Sigmoid colon (tissue), 7 donors: ENCODE results near the gene EME2. TPM values are rescaled to one million over a fixed set of nuclear protein-coding genes. Genes with fewer than 3 reads are reported as not detected.

ENCODE experiments used
- DNase-seq: peaks from one replicate; pipeline ENCODE4 v3.0.0-alpha.2; 2019
- H3K27ac ChIP-seq, 4 donors: fragments of 200-600 bp; sonication (generic); one replicate each; pipeline ENCODE4 v1.5.1; 2016 to 2019; ENCODE audit warnings: mild to moderate bottlenecking in 1 of 4
- H3K27me3 ChIP-seq, 3 donors: fragments of 200-600 bp; sonication (generic); one replicate each; pipeline ENCODE4 v1.5.1; 2019; ENCODE audit warnings: mild to moderate bottlenecking in 1 of 3
- H3K36me3 ChIP-seq, 4 donors: fragments of 200-600 bp; sonication (generic); one replicate each; pipeline ENCODE4 v1.5.1; 2016 to 2019
- H3K4me1 ChIP-seq, 4 donors: fragments of 200-600 bp; sonication (generic); one replicate each; pipeline ENCODE4 v1.5.1; 2017 to 2019
- H3K4me3 ChIP-seq, 4 donors: fragments of 200-600 bp; sonication (generic); one replicate each; pipeline ENCODE4 v1.5.1; 2017 to 2019; ENCODE audit warnings: mild to moderate bottlenecking in 2 of 4, moderate library complexity in 1 of 4
- H3K9me3 ChIP-seq, 4 donors: fragments of 200-600 bp in 3 of 4; sonication (generic) in 3 of 4; one replicate each; pipeline versions ENCODE4 v1.5.1 to v1.6.1; 2013 to 2019
- CTCF ChIP-seq, 4 experiments: fragments of 450-650 bp in 3 of 4; fragments of 200-600 bp in 1 of 4; IDR thresholded peaks; one replicate each; pipeline ENCODE4 v1.5.1; 2016 to 2019; ENCODE audit warnings: antibody characterized with exemption in 4 of 4, mild to moderate bottlenecking in 3 of 4, moderate library complexity in 2 of 4
- EP300 ChIP-seq, 4 donors: sonication (generic); formaldehyde crosslinking; IDR thresholded peaks; one replicate each; pipeline ENCODE4 v1.6.1; 2017; ENCODE audit warnings: antibody characterized with exemption in 4 of 4
- POLR2A ChIP-seq, 2 donors: fragments of 450-650 bp; IDR thresholded peaks; one replicate each; pipeline ENCODE4 v1.6.1; 2016; ENCODE audit warnings: antibody characterized with exemption in 2 of 2, mild to moderate bottlenecking in 2 of 2, moderate library complexity in 2 of 2
- POLR2AphosphoS5 ChIP-seq, 4 donors: sonication (generic); formaldehyde crosslinking; IDR thresholded peaks; one replicate each; pipeline ENCODE4 v1.6.1; 2017; ENCODE audit warnings: antibody characterized with exemption in 4 of 4
- WGBS, 2 donors: extraction: QIAGEN DNeasy Blood & Tissue Kit; methylation state at CpG; one replicate each; pipeline ENCODE4 v1.1.7; 2013; 5-methylcytosine and 5-hydroxymethylcytosine counted together
- intact Hi-C: fragments of 100-400 bp; cut with DNase I; formaldehyde crosslinking; loops from one replicate; pipeline ENCODE4 v1.15.1; 2023
- polyA plus RNA-seq, 3 donors: library from polyadenylated mRNA; stranded (reverse); fragments of 200-250 nt; gene quantifications; one replicate each; pipeline ENCODE4 v1.2.3, GENCODE V29; 2013
- small RNA-seq, 3 donors: library from RNA; depleted of rRNA; stranded (forward); fragments of <200 nt; gene quantifications; one replicate each; pipeline ENCODE3, GENCODE V24; 2016
- total RNA-seq, 4 donors: library from RNA; depleted of rRNA; stranded (reverse); fragments of >200 nt; gene quantifications; one replicate each; pipeline ENCODE4 v1.1.0, GENCODE V29; 2016
- donor health status: healthy with polysubstance abuse.
- donor health status: Bipolar disorder and iron deficiency.
- donor health status: healthy.

The EME2 gene
- total and polyA plus RNA-seq, 7 donors, result 1.8 to 17.1 (median 5.2) TPM

GRCh38 chr16:1825381-1825863 lies 52.8 kb downstream of the EME2 start:
- DNase-seq, result no peak
- Histone ChIP-seq H3K27ac (peak overlapping the region; percentile 88 to 94 (median 92)), H3K36me3 (peaks cover 16 to 37% (median 20%) of the 10 kb centered on the region in 4 donors), H3K9me3 (no peaks in the 10 kb centered on the region), H3K4me3 (peak overlapping the region; percentile 34 to 99 (median 84)), H3K27me3 (no peaks in the 10 kb centered on the region), H3K4me1 (peaks cover 0 to 49% (median 45%) of the 10 kb centered on the region in 4 donors)
- intact Hi-C loops, result no loop called here
- no peak for TF ChIP-seq EP300 (IDR thresholded peaks at IDR 0.05)
- no peak for TF ChIP-seq CTCF (IDR thresholded peaks at IDR 0.05)
- no peak for TF ChIP-seq POLR2A (IDR thresholded peaks at IDR 0.05)
- TF ChIP-seq POLR2AphosphoS5 (IDR thresholded peaks at IDR 0.05), result no peak
- 35 to 62% methylated on average over 15 of the region's 15 CpGs for WGBS, 2 donors

Small RNAs within 50 kb of the gene (small RNA-seq; reads per million reads assigned to genes)
- 0 to 0.24 (median 0.22) reads per million in 3 donors for gene MIR3177

Other genes starting within 250 kb of the EME2 start
- gene TMEM204, start 239.1 kb upstream of the EME2 start, total RNA-seq, result 10 to 100 TPM; 38.0 to 46.0 (median 42.3) TPM
- 10 to 100 TPM in 2 of 3 donors, 1 to 10 TPM in 1; 2.5 to 16.2 (median 15.7) TPM for gene TMEM204, start 239.1 kb upstream of the EME2 start, polyA plus RNA-seq
- gene IFT140, start 160.7 kb upstream of the EME2 start, total RNA-seq, result 10 to 100 TPM in 3 of 4 donors, 1 to 10 TPM in 1; 9.2 to 36.8 (median 16.8) TPM
- gene IFT140, start 160.7 kb upstream of the EME2 start, polyA plus RNA-seq, result 10 to 100 TPM in 1 of 3 donors, 1 to 10 TPM in 2; 3.7 to 10.2 (median 4.8) TPM
- 10 to 100 TPM in 1 of 4 donors, 1 to 10 TPM in 3; 6.4 to 24.6 (median 8.0) TPM for gene CRAMP1, start 160.4 kb upstream of the EME2 start, total RNA-seq
- 10 to 100 TPM in 1 of 3 donors, 1 to 10 TPM in 2; 2.4 to 13.5 (median 2.5) TPM for gene CRAMP1, start 160.4 kb upstream of the EME2 start, polyA plus RNA-seq
- gene JPT2, start 94.5 kb upstream of the EME2 start, total RNA-seq, result 10 to 100 TPM; 12.4 to 18.1 (median 17.3) TPM
- gene JPT2, start 94.5 kb upstream of the EME2 start, polyA plus RNA-seq, result 10 to 100 TPM; 25.2 to 53.7 (median 33.8) TPM
- gene MAPK8IP3, start 66.6 kb upstream of the EME2 start, total RNA-seq, result 10 to 100 TPM; 22.1 to 80.9 (median 30.8) TPM
- 10 to 100 TPM in 1 of 3 donors, 1 to 10 TPM in 2; 3.6 to 79.1 (median 5.5) TPM for gene MAPK8IP3, start 66.6 kb upstream of the EME2 start, polyA plus RNA-seq
- 100 to 1,000 TPM in 3 of 4 donors, 10 to 100 TPM in 1; 79.8 to 152 (median 128) TPM for gene NME3, start 1.3 kb upstream of the EME2 start, total RNA-seq
- gene NME3, start 1.3 kb upstream of the EME2 start, polyA plus RNA-seq, result 10 to 100 TPM; 32.4 to 87.8 (median 41.4) TPM
- gene MRPS34, start 324 bp downstream of the EME2 start, total RNA-seq, result 100 to 1,000 TPM in 1 of 4 donors, 10 to 100 TPM in 3; 61.5 to 104 (median 71.1) TPM
- gene MRPS34, start 324 bp downstream of the EME2 start, polyA plus RNA-seq, result 100 to 1,000 TPM; 114 to 198 (median 129) TPM
- gene SPSB3, start 9.8 kb downstream of the EME2 start, total RNA-seq, result 10 to 100 TPM; 61.4 to 98.4 (median 78.9) TPM
- gene SPSB3, start 9.8 kb downstream of the EME2 start, polyA plus RNA-seq, result 10 to 100 TPM; 34.4 to 59.5 (median 40.2) TPM
- gene NUBP2, start 10.2 kb downstream of the EME2 start, total RNA-seq, result 100 to 1,000 TPM in 2 of 4 donors, 10 to 100 TPM in 2; 77.8 to 170 (median 98.1) TPM
- gene NUBP2, start 10.2 kb downstream of the EME2 start, polyA plus RNA-seq, result 10 to 100 TPM; 53.5 to 69.1 (median 56.6) TPM
- 1 to 10 TPM; 1.1 to 2.2 (median 1.5) TPM for gene IGFALS, start 20.9 kb downstream of the EME2 start, total RNA-seq
- gene IGFALS, start 20.9 kb downstream of the EME2 start, polyA plus RNA-seq, result 1 to 10 TPM in 2 of 3 donors, under 1 TPM in 1; 0.46 to 2.0 (median 1.2) TPM
- gene HAGH, start 54.0 kb downstream of the EME2 start, total RNA-seq, result 100 to 1,000 TPM in 3 of 4 donors, 10 to 100 TPM in 1; 73.4 to 163 (median 140) TPM
- 10 to 100 TPM; 54.1 to 86.9 (median 68.4) TPM for gene HAGH, start 54.0 kb downstream of the EME2 start, polyA plus RNA-seq
- gene FAHD1, start 54.4 kb downstream of the EME2 start, total RNA-seq, result 10 to 100 TPM; 27.7 to 35.0 (median 29.3) TPM
- 100 to 1,000 TPM in 1 of 3 donors, 10 to 100 TPM in 2; 58.9 to 137 (median 62.5) TPM for gene FAHD1, start 54.4 kb downstream of the EME2 start, polyA plus RNA-seq
- gene MEIOB, start 99.4 kb downstream of the EME2 start, total RNA-seq, result not detected
- under 1 TPM in 1 of 3 donors, not detected in 2; 0.10 TPM for gene MEIOB, start 99.4 kb downstream of the EME2 start, polyA plus RNA-seq
- not detected for gene HS3ST6, start 145.6 kb downstream of the EME2 start, total RNA-seq
- 1 to 10 TPM in 1 of 3 donors, under 1 TPM in 1, not detected in 1; 0.09 to 6.0 TPM for gene HS3ST6, start 145.6 kb downstream of the EME2 start, polyA plus RNA-seq
- gene MSRB1, start 170.4 kb downstream of the EME2 start, total RNA-seq, result 10 to 100 TPM; 17.8 to 35.7 (median 19.0) TPM
- gene MSRB1, start 170.4 kb downstream of the EME2 start, polyA plus RNA-seq, result 100 to 1,000 TPM in 1 of 3 donors, 10 to 100 TPM in 2; 64.7 to 136 (median 69.1) TPM
- not detected for gene RPL3L, start 181.9 kb downstream of the EME2 start, total RNA-seq
- gene RPL3L, start 181.9 kb downstream of the EME2 start, polyA plus RNA-seq, result under 1 TPM in 2 of 3 donors, not detected in 1; 0.04 to 0.60 TPM
- gene NDUFB10, start 186.7 kb downstream of the EME2 start, total RNA-seq, result 100 to 1,000 TPM; 200 to 332 (median 264) TPM
- 100 to 1,000 TPM; 298 to 489 (median 369) TPM for gene NDUFB10, start 186.7 kb downstream of the EME2 start, polyA plus RNA-seq
- gene RPS2, start 192.0 kb downstream of the EME2 start, total RNA-seq, result 1,000 to 10,000 TPM; 1,478 to 1,994 (median 1,643) TPM
- 1,000 to 10,000 TPM; 1,713 to 3,277 (median 2,927) TPM for gene RPS2, start 192.0 kb downstream of the EME2 start, polyA plus RNA-seq
- not detected for gene RNF151, start 194.0 kb downstream of the EME2 start, total RNA-seq
- gene RNF151, start 194.0 kb downstream of the EME2 start, polyA plus RNA-seq, result under 1 TPM in 1 of 3 donors, not detected in 2; 0.10 TPM
- gene TBL3, start 199.2 kb downstream of the EME2 start, total RNA-seq, result 10 to 100 TPM; 19.4 to 27.4 (median 26.1) TPM
- 10 to 100 TPM; 14.3 to 37.4 (median 14.4) TPM for gene TBL3, start 199.2 kb downstream of the EME2 start, polyA plus RNA-seq
- gene NOXO1, start 208.7 kb downstream of the EME2 start, total RNA-seq, result not detected
- 10 to 100 TPM; 13.8 to 47.3 (median 15.0) TPM for gene NOXO1, start 208.7 kb downstream of the EME2 start, polyA plus RNA-seq
- gene GFER, start 211.4 kb downstream of the EME2 start, total RNA-seq, result 10 to 100 TPM; 17.5 to 23.8 (median 21.2) TPM
- 100 to 1,000 TPM in 1 of 3 donors, 10 to 100 TPM in 2; 67.3 to 125 (median 82.9) TPM for gene GFER, start 211.4 kb downstream of the EME2 start, polyA plus RNA-seq
- gene SYNGR3, start 217.2 kb downstream of the EME2 start, total RNA-seq, result 1 to 10 TPM in 3 of 4 donors, under 1 TPM in 1; 0.82 to 8.3 (median 6.3) TPM
- 1 to 10 TPM in 2 of 3 donors, under 1 TPM in 1; 0.60 to 4.0 (median 1.2) TPM for gene SYNGR3, start 217.2 kb downstream of the EME2 start, polyA plus RNA-seq
- gene ZNF598, start 237.0 kb downstream of the EME2 start, total RNA-seq, result 10 to 100 TPM; 12.8 to 27.2 (median 17.7) TPM
- 10 to 100 TPM; 20.3 to 57.0 (median 21.0) TPM for gene ZNF598, start 237.0 kb downstream of the EME2 start, polyA plus RNA-seq
- gene NPW, start 247.0 kb downstream of the EME2 start, total RNA-seq, result not detected
- gene NPW, start 247.0 kb downstream of the EME2 start, polyA plus RNA-seq, result under 1 TPM in 1 of 3 donors, not detected in 2; 0.71 TPM